Vagina (tissue), 2 donors: ENCODE measurements around the gene DNMT3A. TPM values are rescaled to one million over a fixed set of nuclear protein-coding genes. Genes with fewer than 3 reads are reported as not detected.
A peak's percentile ranks its signal among the peaks of the same experiment; 100 is the strongest.

Experiments used
- DNase-seq, 2 donors: peaks; one replicate each; pipeline ENCODE4 v3.0.0-alpha.2; 2017; ENCODE audit errors: extremely low spot score in 2 of 2
- H3K27ac ChIP-seq: fragments of 200-600 bp; sonication (generic); one replicate; pipeline ENCODE4 v1.5.1; 2019
- H3K27me3 ChIP-seq: fragments of 200-600 bp; sonication (generic); one replicate; pipeline ENCODE4 v1.5.1; 2019
- H3K36me3 ChIP-seq, 2 donors: fragments of 200-600 bp; sonication (generic); one replicate each; pipeline ENCODE4 v1.5.1; 2017 to 2019
- H3K4me1 ChIP-seq: fragments of 200-600 bp; sonication (generic); one replicate; pipeline ENCODE4 v1.5.1; 2019
- H3K4me3 ChIP-seq, 2 donors: fragments of 200-600 bp; sonication (generic); 1 replicate in 1 of 2; 2 replicates in 1 of 2; pipeline ENCODE4 v1.5.1; 2016 to 2019
- H3K9me3 ChIP-seq: fragments of 200-600 bp; sonication (generic); one replicate; pipeline ENCODE4 v1.5.1; 2019
- CTCF ChIP-seq, 3 experiments: fragments of 450-650 bp in 2 of 3; fragments of 200-600 bp in 1 of 3; sonication (generic) in 1 of 3; IDR thresholded peaks; one replicate each; pipeline ENCODE4 v1.5.1; 2017 to 2019; ENCODE audit warnings: antibody characterized with exemption in 3 of 3, mild to moderate bottlenecking in 2 of 3, moderate library complexity in 2 of 3
- POLR2A ChIP-seq, 2 donors: fragments of 450-650 bp; IDR thresholded peaks; one replicate each; pipeline ENCODE4 v1.6.1; 2017; ENCODE audit warnings: antibody characterized with exemption in 2 of 2, mild to moderate bottlenecking in 2 of 2, moderate library complexity in 2 of 2
- POLR2AphosphoS5 ChIP-seq, 2 donors: sonication (generic); formaldehyde crosslinking; IDR thresholded peaks; one replicate each; pipeline ENCODE4 v1.9.0; 2017; ENCODE audit warnings: antibody characterized with exemption in 2 of 2, mild to moderate bottlenecking in 2 of 2, low read depth in 1 of 2; ENCODE audit not compliant: insufficient read depth in 1 of 2
- intact Hi-C: fragments of 100-400 bp; cut with DNase I; formaldehyde crosslinking; loops from one replicate; pipeline ENCODE4 v1.15.1; 2023
- total RNA-seq: library from RNA; depleted of rRNA; stranded (reverse); fragments of >200 nt; gene quantifications from one replicate; pipeline ENCODE4 v1.2.3, GENCODE V29; 2016

The DNMT3A gene
- total RNA-seq, 1 donor from 2014 or later, result 28.0 TPM

DNA sequence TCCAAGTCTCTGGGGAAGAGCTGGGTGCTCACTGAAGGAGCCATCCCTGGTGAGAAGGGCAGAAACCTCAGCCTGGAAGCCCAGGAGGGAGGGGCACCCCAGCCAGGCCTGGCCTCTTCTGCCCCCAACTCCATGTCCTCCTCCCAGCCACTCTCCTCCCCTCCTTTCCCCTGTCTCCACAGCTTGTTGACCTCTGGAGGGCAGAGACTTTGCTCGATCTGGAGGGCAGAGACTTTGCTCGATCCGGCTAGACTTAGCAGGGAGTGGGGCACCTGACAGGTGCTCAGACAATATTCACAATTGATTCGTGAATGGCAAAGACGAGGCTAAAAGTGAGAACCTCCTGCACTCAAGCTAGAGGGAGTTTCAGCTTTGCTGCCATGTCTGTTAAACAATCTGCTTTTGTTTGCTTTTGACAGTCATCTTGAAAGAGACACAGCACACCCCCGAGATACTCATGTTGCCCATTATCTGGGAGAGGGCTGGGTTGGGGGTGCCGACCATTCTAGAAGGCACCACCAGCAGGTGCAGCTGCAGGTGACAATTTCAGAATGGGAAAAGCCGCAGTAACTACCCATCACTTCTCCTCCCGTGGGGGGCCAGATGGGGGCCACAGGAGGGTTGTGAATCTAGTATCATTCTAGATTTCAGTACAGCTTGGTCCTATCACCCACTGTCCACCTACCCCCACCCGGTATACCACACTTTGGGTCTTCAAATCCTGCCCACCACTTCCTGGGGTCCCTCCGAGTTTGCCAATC is 54.8 kb downstream of the DNMT3A start:
- TF ChIP-seq POLR2A (IDR thresholded peaks at IDR 0.05) (no peak), CTCF (IDR thresholded peaks at IDR 0.05) (no peak), POLR2AphosphoS5 (IDR thresholded peaks at IDR 0.05; ENCODE audit: insufficient read depth in 1 of 2, low read depth in 1 of 2) (no peak)
- H3K36me3 ChIP-seq, result peaks cover 0 to 7% of the 10 kb centered on the region in 2 donors
- intact Hi-C loops, result no loop called here
- H3K9me3 ChIP-seq, result no peaks in the 10 kb centered on the region
- no peak overlapping the region for H3K27ac ChIP-seq
- peaks cover 34% of the 10 kb centered on the region for H3K4me1 ChIP-seq
- no peak for DNase-seq
- H3K4me3 ChIP-seq, result no peak overlapping the region
- no peaks in the 10 kb centered on the region for H3K27me3 ChIP-seq

- H3K4me1 ChIP-seq, result peaks cover 32% of the 10 kb centered on the region
- H3K9me3 ChIP-seq, result no peaks in the 10 kb centered on the region
- TF ChIP-seq CTCF (IDR thresholded peaks at IDR 0.05), result no peak
- peak in 1 of 2 donors; percentile 26 for TF ChIP-seq POLR2AphosphoS5 (IDR thresholded peaks at IDR 0.05; ENCODE audit: insufficient read depth in 1 of 2, low read depth in 1 of 2)
- no peak for DNase-seq
- H3K4me3 ChIP-seq, result no peak overlapping the region
- peak overlapping the region; percentile 33 for H3K27ac ChIP-seq
- intact Hi-C loops, result no loop called here
- H3K27me3 ChIP-seq, result no peaks in the 10 kb centered on the region
- H3K36me3 ChIP-seq, result peaks cover 0 to 9% of the 10 kb centered on the region in 2 donors
Observed at GRCh38 chr2:25286025-25286400, 55.7 kb downstream of the DNMT3A start.

DNA sequence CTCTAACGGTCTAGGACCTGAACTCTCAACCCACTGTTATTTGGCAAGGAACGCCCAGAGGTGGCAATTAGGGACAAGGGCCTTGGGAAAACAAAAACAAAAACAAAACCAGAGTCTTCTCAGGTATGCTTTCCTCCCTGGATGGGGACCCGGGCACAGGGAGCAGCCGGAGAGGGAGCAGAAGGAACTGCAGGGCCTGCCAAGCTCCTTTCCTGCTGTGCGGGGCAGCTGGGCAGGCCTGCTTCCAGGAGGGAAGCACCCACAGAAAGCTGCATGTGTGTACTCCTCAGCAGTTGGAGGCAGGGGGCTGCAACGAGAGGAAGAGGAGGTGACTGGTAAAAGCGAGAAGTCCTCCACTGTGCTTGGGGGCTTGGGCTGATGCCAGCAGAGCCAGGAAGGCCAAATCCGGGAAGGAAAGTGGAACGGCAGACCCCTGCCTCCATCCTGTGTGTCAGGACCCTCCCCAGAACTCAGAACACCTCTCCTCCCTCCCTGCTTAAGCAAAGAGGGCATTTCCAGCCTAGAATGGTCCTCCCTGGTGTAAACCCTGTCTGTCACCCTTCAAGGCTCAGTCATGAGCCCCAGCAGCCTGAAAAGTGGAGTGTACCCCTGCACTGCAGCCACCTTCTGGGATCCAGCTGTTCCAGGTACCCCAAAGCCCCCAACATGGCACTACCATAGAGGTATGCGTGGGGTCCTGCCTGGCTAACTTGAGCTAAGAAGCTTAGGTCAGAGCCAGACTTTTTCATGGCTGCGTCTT is 56.3 kb downstream of the DNMT3A start:
- H3K4me1 ChIP-seq, result peaks cover 26% of the 10 kb centered on the region
- intact Hi-C loops, result no loop called here
- no peak for TF ChIP-seq POLR2A (IDR thresholded peaks at IDR 0.05)
- no peak for TF ChIP-seq POLR2AphosphoS5 (IDR thresholded peaks at IDR 0.05; ENCODE audit: insufficient read depth in 1 of 2, low read depth in 1 of 2)
- TF ChIP-seq CTCF (IDR thresholded peaks at IDR 0.05), result no peak
- peaks cover 0 to 13% of the 10 kb centered on the region in 2 donors for H3K36me3 ChIP-seq
- H3K27me3 ChIP-seq, result no peaks in the 10 kb centered on the region
- peak overlapping the region; percentile 33 for H3K27ac ChIP-seq
- no peak overlapping the region for H3K4me3 ChIP-seq
- H3K9me3 ChIP-seq, result no peaks in the 10 kb centered on the region
- DNase-seq, result no peak

DNA sequence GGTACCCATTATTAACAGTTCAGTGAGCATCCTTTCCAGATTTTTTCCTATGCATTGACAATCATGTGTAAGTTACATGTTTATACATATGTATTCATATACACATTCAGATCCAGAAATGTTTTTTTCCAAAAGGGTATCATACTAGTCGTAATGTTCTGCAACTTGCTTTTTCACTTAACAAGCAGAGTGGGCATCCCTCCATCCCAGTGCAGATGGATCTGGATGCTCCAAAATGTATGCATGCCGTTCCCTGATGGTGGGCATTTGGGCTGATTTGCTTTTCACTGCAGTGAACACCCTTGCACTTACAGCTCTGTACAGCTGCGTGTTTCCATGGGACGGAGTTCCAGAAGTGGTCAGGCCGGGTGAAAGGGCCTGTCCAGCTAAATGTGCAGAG is 57.0 kb downstream of the DNMT3A start:
- Histone ChIP-seq H3K4me1 (peaks cover 29% of the 10 kb centered on the region), H3K9me3 (no peaks in the 10 kb centered on the region), H3K27me3 (no peaks in the 10 kb centered on the region), H3K36me3 (peaks cover 0 to 13% of the 10 kb centered on the region in 2 donors), H3K4me3 (no peak overlapping the region), H3K27ac (no peak overlapping the region)
- no peak for DNase-seq
- intact Hi-C loops, result no loop called here
- no peak for TF ChIP-seq POLR2A (IDR thresholded peaks at IDR 0.05)
- TF ChIP-seq CTCF (IDR thresholded peaks at IDR 0.05), result no peak
- no peak for TF ChIP-seq POLR2AphosphoS5 (IDR thresholded peaks at IDR 0.05; ENCODE audit: insufficient read depth in 1 of 2, low read depth in 1 of 2)

- no peaks in the 10 kb centered on the region for H3K9me3 ChIP-seq
- no peaks in the 10 kb centered on the region for H3K27me3 ChIP-seq
- peaks cover 0 to 13% of the 10 kb centered on the region in 2 donors for H3K36me3 ChIP-seq
- no peak for TF ChIP-seq POLR2A (IDR thresholded peaks at IDR 0.05)
- no peak for TF ChIP-seq POLR2AphosphoS5 (IDR thresholded peaks at IDR 0.05; ENCODE audit: insufficient read depth in 1 of 2, low read depth in 1 of 2)
- no peak for TF ChIP-seq CTCF (IDR thresholded peaks at IDR 0.05)
- H3K4me3 ChIP-seq, result no peak overlapping the region
- peaks cover 37% of the 10 kb centered on the region for H3K4me1 ChIP-seq
- DNase-seq, result no peak
- intact Hi-C loops, result no loop called here
- no peak overlapping the region for H3K27ac ChIP-seq
Observed at GRCh38 chr2:25283921-25284320, 57.8 kb downstream of the DNMT3A start.
